Nephron progenitor cell (in vitro differentiated cells): ENCODE measurements around the gene RFPL1.

Experiments used
- DNase-seq: peaks from one replicate; pipeline ENCODE4 v3.0.0; 2021
- H3K27ac Mint-ChIP-seq: 2 replicates; pipeline ENCODE4 v1.8.0; 2021; ENCODE audit warnings: mild to moderate bottlenecking, moderate library complexity, mixed read lengths
- H3K27me3 Mint-ChIP-seq: 2 replicates; pipeline ENCODE4 v1.8.0; 2021; ENCODE audit warnings: mild to moderate bottlenecking, low read depth, mixed read lengths; ENCODE audit not compliant: poor library complexity
- H3K36me3 Mint-ChIP-seq: 2 replicates; pipeline ENCODE4 v1.8.0; 2021; ENCODE audit warnings: low read depth, mixed read lengths
- H3K4me1 Mint-ChIP-seq: 2 replicates; pipeline ENCODE4 v1.8.0; 2021; ENCODE audit warnings: mixed read lengths
- H3K4me3 Mint-ChIP-seq: 2 replicates; pipeline ENCODE4 v1.8.0; 2021; ENCODE audit warnings: mild to moderate bottlenecking, moderate library complexity, mixed read lengths
- H3K9me3 Mint-ChIP-seq: 2 replicates; pipeline ENCODE4 v1.8.0; 2021; ENCODE audit warnings: mild to moderate bottlenecking, moderate library complexity, mixed read lengths
- CTCF ChIP-seq: fragments of 200-600 bp; sonication (generic); IDR thresholded peaks from 2 replicates; pipeline ENCODE4 v1.5.0; 2021; ENCODE audit warnings: antibody characterized with exemption

The RFPL1 gene

GRCh38 chr22:29447906-29448305, 9.5 kb downstream of the RFPL1 start:
- no peak for DNase-seq
- Mint-ChIP-seq H3K36me3 (no peaks in the 10 kb centered on the region), H3K4me3 (no peak overlapping the region), H3K4me1 (no peaks in the 10 kb centered on the region), H3K27ac (no peak overlapping the region), H3K9me3 (no peaks in the 10 kb centered on the region), H3K27me3 (peaks cover 35% of the 10 kb centered on the region)
- no peak for TF ChIP-seq CTCF

- Mint-ChIP-seq H3K4me3 (no peak overlapping the region), H3K27me3 (peaks cover 20% of the 10 kb centered on the region)
Observed at GRCh38 chr22:29449296-29449875, 11.0 kb downstream of the RFPL1 start.

GRCh38 chr22:29450222-29450621, 11.8 kb downstream of the RFPL1 start:
- no peaks in the 10 kb centered on the region for H3K9me3 Mint-ChIP-seq
- H3K4me1 Mint-ChIP-seq = peaks cover 9% of the 10 kb centered on the region
- DNase-seq = no peak
- no peak overlapping the region for H3K27ac Mint-ChIP-seq
- no peak for TF ChIP-seq CTCF
- no peak overlapping the region for H3K4me3 Mint-ChIP-seq
- H3K36me3 Mint-ChIP-seq = no peaks in the 10 kb centered on the region
- H3K27me3 Mint-ChIP-seq = peaks cover 20% of the 10 kb centered on the region

More at GRCh38 chr22:29449296-29449875, 11.0 kb downstream of the RFPL1 start:
- H3K9me3 Mint-ChIP-seq = no peaks in the 10 kb centered on the region
- H3K36me3 Mint-ChIP-seq = no peaks in the 10 kb centered on the region
- no peak for DNase-seq
- no peak overlapping the region for H3K27ac Mint-ChIP-seq
- TF ChIP-seq CTCF = no peak
- peaks cover 3% of the 10 kb centered on the region for H3K4me1 Mint-ChIP-seq

- no peaks in the 10 kb centered on the region for H3K36me3 Mint-ChIP-seq
- no peak overlapping the region for H3K27ac Mint-ChIP-seq
- no peak for TF ChIP-seq CTCF
- H3K9me3 Mint-ChIP-seq = no peaks in the 10 kb centered on the region
- no peak overlapping the region for H3K4me3 Mint-ChIP-seq
- H3K4me1 Mint-ChIP-seq = peaks cover 24% of the 10 kb centered on the region
- H3K27me3 Mint-ChIP-seq = peaks cover 17% of the 10 kb centered on the region
- DNase-seq = no peak
Observed at GRCh38 chr22:29451863-29452262, 13.5 kb downstream of the RFPL1 start.

- Mint-ChIP-seq H3K4me3 (no peak overlapping the region), H3K4me1 (peaks cover 36% of the 10 kb centered on the region), H3K27ac (no peak overlapping the region), H3K9me3 (no peaks in the 10 kb centered on the region), H3K36me3 (no peaks in the 10 kb centered on the region), H3K27me3 (peaks cover 8% of the 10 kb centered on the region)
- TF ChIP-seq CTCF = no peak
- DNase-seq = no peak
Observed at GRCh38 chr22:29454276-29454675, 15.9 kb downstream of the RFPL1 start.

GRCh38 chr22:29456211-29456671, 17.9 kb downstream of the RFPL1 start:
- Mint-ChIP-seq H3K27me3 (peaks cover under 1% of the 10 kb centered on the region), H3K4me1 (peaks cover 36% of the 10 kb centered on the region), H3K4me3 (peak overlapping the region; percentile 15), H3K27ac (peak overlapping the region; percentile 97), H3K36me3 (no peaks in the 10 kb centered on the region), H3K9me3 (no peaks in the 10 kb centered on the region)
- no peak for TF ChIP-seq CTCF
- peak; percentile 56 for DNase-seq
